Neural progenitor cell (in vitro differentiated cells): ENCODE data around the gene SYT3. TPM values are rescaled to one million over a fixed set of nuclear protein-coding genes. Genes with fewer than 3 reads are reported as not detected.
"Not testable (repeated sequence)": the region's sequence is repeated elsewhere in the genome, so short reads cannot be mapped to it uniquely, and the experiment has no call there.

Experiments
- DNase-seq: peaks from one replicate; pipeline ENCODE4 v3.0.0-alpha.2; 2016; ENCODE audit warnings: low spot score
- H2AFZ ChIP-seq: fragments of 200-600 bp; sonication (generic); replicated peaks from 2 replicates; pipeline ENCODE4 v1.6.1; 2016; ENCODE audit warnings: antibody characterized with exemption
- H3F3A ChIP-seq: fragments of 200-600 bp; sonication (generic); 2 replicates; pipeline ENCODE4 v1.6.1; 2016; ENCODE audit warnings: antibody characterized with exemption, low read depth
- H3K27ac ChIP-seq: fragments of 200-600 bp; sonication (generic); 2 replicates; pipeline ENCODE4 v1.5.1; 2016; ENCODE audit warnings: mild to moderate bottlenecking
- H3K27me3 ChIP-seq: fragments of 200-600 bp; sonication (generic); 2 replicates; pipeline ENCODE4 v1.6.1; 2016; ENCODE audit warnings: mild to moderate bottlenecking, moderate library complexity
- H3K36me3 ChIP-seq: fragments of 200-600 bp; sonication (generic); 2 replicates; pipeline ENCODE4 v1.5.1; 2016
- H3K4me1 ChIP-seq: fragments of 200-600 bp; sonication (generic); 2 replicates; pipeline ENCODE4 v1.6.1; 2016; ENCODE audit warnings: mixed run types
- H3K4me2 ChIP-seq: fragments of 200-600 bp; sonication (generic); 2 replicates; pipeline ENCODE4 v1.6.1; 2016
- H3K4me3 ChIP-seq: fragments of 200-600 bp; sonication (generic); 2 replicates; pipeline ENCODE4 v1.5.1; 2016
- H3K79me2 ChIP-seq: fragments of 200-600 bp; sonication (generic); 2 replicates; pipeline ENCODE4 v1.6.1; 2016; ENCODE audit warnings: low read depth
- H3K9ac ChIP-seq: fragments of 200-600 bp; sonication (generic); 2 replicates; pipeline ENCODE4 v1.6.1; 2016
- H3K9me3 ChIP-seq: fragments of 200-600 bp; sonication (generic); 2 replicates; pipeline ENCODE4 v1.5.1; 2016; ENCODE audit warnings: low read depth
- H4K20me1 ChIP-seq: fragments of 200-600 bp; sonication (generic); 2 replicates; pipeline ENCODE4 v1.6.1; 2016; ENCODE audit warnings: low read depth
- H3K27ac Mint-ChIP-seq: 3 replicates; pipeline ENCODE4 v1.8.0; 2021; ENCODE audit warnings: mixed read lengths
- H3K27me3 Mint-ChIP-seq: 2 replicates; pipeline ENCODE4 v1.8.0; 2022; ENCODE audit warnings: low read depth, mild to moderate bottlenecking, inconsistent platforms, moderate library complexity, mixed read lengths; ENCODE audit not compliant: insufficient read depth
- H3K36me3 Mint-ChIP-seq: 3 replicates; pipeline ENCODE4 v1.8.0; 2021; ENCODE audit warnings: mixed read lengths
- H3K4me1 Mint-ChIP-seq: 3 replicates; pipeline ENCODE4 v1.8.0; 2021; ENCODE audit warnings: mixed read lengths
- H3K4me3 Mint-ChIP-seq: 3 replicates; pipeline ENCODE4 v1.8.0; 2021; ENCODE audit warnings: mild to moderate bottlenecking, moderate library complexity, mixed read lengths
- H3K9me3 Mint-ChIP-seq: 3 replicates; pipeline ENCODE4 v1.8.0; 2020; ENCODE audit warnings: mixed read lengths
- EZH2 ChIP-seq: fragments of 200-600 bp; sonication (generic); IDR thresholded peaks from 2 replicates; pipeline ENCODE4 v1.6.1; 2017; ENCODE audit warnings: antibody characterized with exemption, mild to moderate bottlenecking, moderate library complexity
- EZH2phosphoT487 ChIP-seq: fragments of 200-600 bp; sonication (generic); IDR thresholded peaks from 2 replicates; pipeline ENCODE4 v1.6.1; 2017; ENCODE audit warnings: antibody characterized with exemption
- total RNA-seq: library from RNA; depleted of rRNA; stranded (reverse); fragments of >200 nt; gene quantifications from 2 replicates; pipeline ENCODE4 v1.2.3, GENCODE V29; 2015; ENCODE audit warnings: low replicate concordance
- TF ChIP-seq, protein P1 (sequence below): fragments of 200-600 bp; sonication (generic); IDR thresholded peaks from 2 replicates; pipeline ENCODE4 v1.5.1; 2017; ENCODE audit warnings: antibody characterized with exemption, mild to moderate bottlenecking

The SYT3 gene
- total RNA-seq, 1 donor from 2014 or later = 0.41 TPM

DNA sequence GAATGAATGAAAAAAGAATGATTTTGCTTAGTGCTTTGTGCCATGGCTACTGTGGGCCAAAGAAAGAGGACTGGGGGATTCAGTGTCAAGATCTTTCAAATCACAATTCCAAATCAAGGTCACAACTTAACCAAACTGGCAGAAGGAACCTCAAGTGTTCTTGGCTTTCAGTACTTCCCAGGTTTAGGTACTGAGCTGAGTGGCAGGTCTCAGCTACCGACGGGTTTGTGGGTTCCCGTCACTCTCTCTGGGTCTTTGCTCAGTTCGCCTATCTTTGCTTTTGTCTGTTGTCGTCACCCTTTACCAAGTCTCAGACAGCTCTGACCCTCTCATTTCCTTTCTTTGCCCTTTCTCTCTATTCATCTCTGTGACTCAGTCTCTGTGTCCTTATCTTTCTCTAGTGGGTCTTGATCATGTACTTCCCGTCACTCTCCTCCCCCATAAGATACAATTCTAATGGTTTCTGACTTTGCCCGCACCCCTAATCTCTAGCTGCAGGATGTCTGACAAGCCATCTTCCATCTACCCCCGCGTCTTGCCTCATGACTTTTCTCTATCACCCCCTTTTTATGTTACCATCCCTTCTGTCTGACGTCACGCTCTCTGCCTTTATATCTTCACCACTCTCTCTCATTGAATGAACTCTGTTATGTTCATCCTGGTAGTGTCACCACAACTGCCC is 38.1 kb downstream of the SYT3 start:
- no peaks in the 10 kb centered on the region for H3K36me3 ChIP-seq
- DNase-seq = no peak
- no peak for TF ChIP-seq EZH2phosphoT487
- TF ChIP-seq EZH2 = no peak
- TF ChIP-seq, protein P1, sequence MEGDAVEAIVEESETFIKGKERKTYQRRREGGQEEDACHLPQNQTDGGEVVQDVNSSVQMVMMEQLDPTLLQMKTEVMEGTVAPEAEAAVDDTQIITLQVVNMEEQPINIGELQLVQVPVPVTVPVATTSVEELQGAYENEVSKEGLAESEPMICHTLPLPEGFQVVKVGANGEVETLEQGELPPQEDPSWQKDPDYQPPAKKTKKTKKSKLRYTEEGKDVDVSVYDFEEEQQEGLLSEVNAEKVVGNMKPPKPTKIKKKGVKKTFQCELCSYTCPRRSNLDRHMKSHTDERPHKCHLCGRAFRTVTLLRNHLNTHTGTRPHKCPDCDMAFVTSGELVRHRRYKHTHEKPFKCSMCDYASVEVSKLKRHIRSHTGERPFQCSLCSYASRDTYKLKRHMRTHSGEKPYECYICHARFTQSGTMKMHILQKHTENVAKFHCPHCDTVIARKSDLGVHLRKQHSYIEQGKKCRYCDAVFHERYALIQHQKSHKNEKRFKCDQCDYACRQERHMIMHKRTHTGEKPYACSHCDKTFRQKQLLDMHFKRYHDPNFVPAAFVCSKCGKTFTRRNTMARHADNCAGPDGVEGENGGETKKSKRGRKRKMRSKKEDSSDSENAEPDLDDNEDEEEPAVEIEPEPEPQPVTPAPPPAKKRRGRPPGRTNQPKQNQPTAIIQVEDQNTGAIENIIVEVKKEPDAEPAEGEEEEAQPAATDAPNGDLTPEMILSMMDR = no peak
- Mint-ChIP-seq H3K4me1 (peaks cover 2% of the 10 kb centered on the region), H3K27me3 (peaks cover 12% of the 10 kb centered on the region), H3K36me3 (no peaks in the 10 kb centered on the region), H3K9me3 (peaks cover 3% of the 10 kb centered on the region), H3K27ac (no peak overlapping the region), H3K4me3 (no peak overlapping the region)
- H2AFZ ChIP-seq = no peak overlapping the region
- no peaks in the 10 kb centered on the region for H3F3A ChIP-seq
- H3K9ac ChIP-seq = no peak overlapping the region
- no peak overlapping the region for H3K4me2 ChIP-seq
- H3K27me3 ChIP-seq = peaks cover 38% of the 10 kb centered on the region
- H4K20me1 ChIP-seq = no peaks in the 10 kb centered on the region
- no peaks in the 10 kb centered on the region for H3K4me1 ChIP-seq
- H3K4me3 ChIP-seq = no peak overlapping the region
- no peaks in the 10 kb centered on the region for H3K9me3 ChIP-seq
- no peaks in the 10 kb centered on the region for H3K79me2 ChIP-seq
- H3K27ac ChIP-seq = no peak overlapping the region

DNA sequence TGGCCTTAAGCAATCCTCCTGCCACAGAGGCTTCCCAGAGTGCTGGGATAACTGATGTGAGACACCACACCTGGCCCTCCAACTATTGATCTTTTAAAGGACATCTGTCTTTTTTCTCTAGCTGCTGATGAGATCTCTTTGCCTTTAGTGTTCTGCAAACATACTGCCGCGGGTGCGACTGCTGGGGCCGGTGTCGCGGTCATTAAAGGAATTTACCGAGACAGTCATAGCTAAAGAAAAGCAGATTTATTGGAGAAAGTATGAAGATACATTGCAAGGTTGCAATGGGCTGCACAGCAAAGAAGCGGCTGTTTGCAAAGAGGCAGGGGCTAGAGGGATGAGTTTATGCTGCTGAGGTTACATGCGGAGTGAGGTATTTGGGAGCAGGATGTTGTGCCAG is 40.3 kb downstream of the SYT3 start:
- H3F3A ChIP-seq = no peaks in the 10 kb centered on the region
- H3K27me3 ChIP-seq = peaks cover 32% of the 10 kb centered on the region
- no peaks in the 10 kb centered on the region for H3K9me3 Mint-ChIP-seq
- DNase-seq = no peak
- TF ChIP-seq EZH2 = no peak
- TF ChIP-seq, protein P1 = no peak
- no peak for TF ChIP-seq EZH2phosphoT487
- H3K4me1 ChIP-seq = no peaks in the 10 kb centered on the region
- no peak overlapping the region for H3K4me3 Mint-ChIP-seq
- H3K4me2 ChIP-seq = no peak overlapping the region
- H3K9ac ChIP-seq = no peak overlapping the region
- H4K20me1 ChIP-seq = no peaks in the 10 kb centered on the region
- no peaks in the 10 kb centered on the region for H3K36me3 ChIP-seq
- no peaks in the 10 kb centered on the region for H3K9me3 ChIP-seq
- H3K27me3 Mint-ChIP-seq = peaks cover 3% of the 10 kb centered on the region
- no peak overlapping the region for H2AFZ ChIP-seq
- H3K79me2 ChIP-seq = no peaks in the 10 kb centered on the region
- no peak overlapping the region for H3K4me3 ChIP-seq
- H3K36me3 Mint-ChIP-seq = no peaks in the 10 kb centered on the region
- peaks cover 2% of the 10 kb centered on the region for H3K4me1 Mint-ChIP-seq
- H3K27ac ChIP-seq = no peak overlapping the region
- H3K27ac Mint-ChIP-seq = no peak overlapping the region

DNA sequence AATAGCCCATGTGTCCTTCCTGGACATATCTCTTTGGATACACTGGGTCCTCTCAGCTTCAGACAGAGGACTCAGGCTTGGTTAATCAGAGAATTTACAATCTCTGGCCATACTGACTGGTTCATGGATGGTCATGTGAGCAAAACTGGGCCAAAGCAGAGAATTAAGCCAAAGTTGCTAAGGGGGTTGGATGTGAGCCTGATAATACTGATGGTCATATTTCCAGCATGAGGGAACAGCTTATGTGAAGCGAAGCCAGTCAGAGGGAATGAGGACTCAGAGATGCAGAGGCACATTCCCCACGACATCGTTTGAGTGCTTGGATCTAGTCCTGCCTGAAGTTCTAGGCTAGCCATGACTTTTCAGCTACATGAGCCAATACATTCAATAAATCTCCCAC is 49.5 kb downstream of the SYT3 start:
- H3K4me1 Mint-ChIP-seq = peaks cover 2% of the 10 kb centered on the region
- no peak for DNase-seq

DNA sequence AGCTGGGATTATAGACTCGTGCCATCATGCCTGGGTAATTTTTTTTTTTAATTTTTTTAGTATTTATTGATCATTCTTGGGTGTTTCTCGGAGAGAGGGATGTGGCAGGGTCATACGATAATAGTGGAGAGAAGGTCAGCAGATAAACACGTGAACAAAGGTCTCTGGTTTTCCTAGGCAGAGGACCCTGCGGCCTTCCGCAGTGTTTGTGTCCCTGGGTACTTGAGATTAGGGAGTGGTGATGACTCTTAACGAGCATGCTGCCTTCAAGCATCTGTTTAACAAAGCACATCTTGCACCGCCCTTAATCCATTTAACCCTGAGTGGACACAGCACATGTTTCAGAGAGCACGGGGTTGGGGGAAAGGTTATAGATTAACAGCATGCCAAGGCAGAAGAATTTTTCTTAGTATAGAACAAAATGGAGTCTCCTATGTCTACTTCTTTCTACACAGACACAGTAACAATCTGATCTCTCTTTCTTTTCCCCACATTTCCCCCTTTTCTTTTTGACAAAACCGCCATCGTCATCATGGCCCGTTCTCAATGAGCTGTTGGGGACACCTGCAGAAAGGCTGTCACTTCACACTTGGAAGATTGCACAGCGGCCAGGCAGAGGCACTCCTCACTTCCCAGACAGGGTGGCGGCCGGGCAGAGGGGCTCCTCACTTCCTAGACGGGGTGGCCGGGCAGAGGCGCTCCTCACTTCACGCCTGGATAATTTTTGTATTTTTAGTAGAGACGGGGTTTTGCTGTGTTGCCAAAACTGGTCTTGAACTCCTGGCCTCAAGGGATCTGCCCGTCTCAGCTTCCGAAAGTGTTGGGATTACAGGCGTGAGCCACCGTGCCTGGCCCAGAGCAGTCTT is 57.7 kb downstream of the SYT3 start:
- H4K20me1 ChIP-seq, H3K27me3 Mint-ChIP-seq, H3K9me3 ChIP-seq, H3K79me2 ChIP-seq, H3K9me3 Mint-ChIP-seq, H3K36me3 ChIP-seq, H3K27ac ChIP-seq, H2AFZ ChIP-seq, H3F3A ChIP-seq, H3K4me1 ChIP-seq, H3K36me3 Mint-ChIP-seq, H3K9ac ChIP-seq, H3K27me3 ChIP-seq, DNase-seq, H3K4me3 ChIP-seq, H3K4me2 ChIP-seq, H3K4me1 Mint-ChIP-seq: not testable (repeated sequence)
- peak overlapping the region; percentile 46 for H3K4me3 Mint-ChIP-seq
- H3K27ac Mint-ChIP-seq = peak overlapping the region; percentile 33

More for the DNA sequence above, 49.5 kb downstream of the SYT3 start:
- peaks cover 10% of the 10 kb centered on the region for H3K27me3 Mint-ChIP-seq
- Histone ChIP-seq H4K20me1 (no peaks in the 10 kb centered on the region), H3K27me3 (no peaks in the 10 kb centered on the region), H2AFZ (no peak overlapping the region), H3K9ac (no peak overlapping the region), H3K36me3 (no peaks in the 10 kb centered on the region), H3K27ac (no peak overlapping the region), H3K79me2 (no peaks in the 10 kb centered on the region), H3K9me3 (no peaks in the 10 kb centered on the region), H3K4me3 (no peak overlapping the region), H3K4me2 (no peak overlapping the region), H3F3A (no peaks in the 10 kb centered on the region), H3K4me1 (no peaks in the 10 kb centered on the region)
- TF ChIP-seq, protein P1 = no peak
- TF ChIP-seq EZH2phosphoT487 (no peak), EZH2 (no peak)
- H3K4me3 Mint-ChIP-seq = no peak overlapping the region
- H3K9me3 Mint-ChIP-seq = no peaks in the 10 kb centered on the region
- H3K36me3 Mint-ChIP-seq = no peaks in the 10 kb centered on the region
- H3K27ac Mint-ChIP-seq = no peak overlapping the region
